Measurements from ENCODE around the gene REST.
"Not testable (repeated sequence)": the region's sequence is repeated elsewhere in the genome, so short reads cannot be mapped to it uniquely, and the experiment has no call there.

REST gene

DNA sequence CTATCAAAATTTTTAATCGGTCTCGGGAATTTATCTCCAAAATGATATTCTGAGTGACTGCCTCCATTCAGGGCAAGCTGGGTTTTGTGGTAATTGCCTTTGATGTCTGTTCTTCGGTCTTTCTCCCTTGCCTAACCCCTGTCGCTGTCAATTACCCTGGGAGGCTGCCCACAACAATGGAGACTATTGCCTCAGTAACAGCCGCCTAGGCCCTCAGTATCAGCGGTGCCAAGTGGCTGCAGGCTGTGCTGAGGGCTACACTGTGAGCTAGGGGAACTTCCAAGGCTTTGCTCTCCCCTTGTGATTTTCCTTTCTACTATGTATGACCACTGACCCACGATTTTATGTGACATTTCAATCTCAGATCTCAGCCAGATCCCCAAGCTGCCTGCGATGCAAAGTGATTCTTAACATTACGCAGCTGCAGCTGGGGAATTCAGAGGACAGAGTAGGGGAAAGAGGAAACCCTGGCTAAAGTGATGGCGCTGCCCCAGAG, 36.3 kb upstream of the REST start:
- TF ChIP-seq, protein P1, sequence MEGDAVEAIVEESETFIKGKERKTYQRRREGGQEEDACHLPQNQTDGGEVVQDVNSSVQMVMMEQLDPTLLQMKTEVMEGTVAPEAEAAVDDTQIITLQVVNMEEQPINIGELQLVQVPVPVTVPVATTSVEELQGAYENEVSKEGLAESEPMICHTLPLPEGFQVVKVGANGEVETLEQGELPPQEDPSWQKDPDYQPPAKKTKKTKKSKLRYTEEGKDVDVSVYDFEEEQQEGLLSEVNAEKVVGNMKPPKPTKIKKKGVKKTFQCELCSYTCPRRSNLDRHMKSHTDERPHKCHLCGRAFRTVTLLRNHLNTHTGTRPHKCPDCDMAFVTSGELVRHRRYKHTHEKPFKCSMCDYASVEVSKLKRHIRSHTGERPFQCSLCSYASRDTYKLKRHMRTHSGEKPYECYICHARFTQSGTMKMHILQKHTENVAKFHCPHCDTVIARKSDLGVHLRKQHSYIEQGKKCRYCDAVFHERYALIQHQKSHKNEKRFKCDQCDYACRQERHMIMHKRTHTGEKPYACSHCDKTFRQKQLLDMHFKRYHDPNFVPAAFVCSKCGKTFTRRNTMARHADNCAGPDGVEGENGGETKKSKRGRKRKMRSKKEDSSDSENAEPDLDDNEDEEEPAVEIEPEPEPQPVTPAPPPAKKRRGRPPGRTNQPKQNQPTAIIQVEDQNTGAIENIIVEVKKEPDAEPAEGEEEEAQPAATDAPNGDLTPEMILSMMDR (IDR thresholded peaks at IDR 0.05; ENCODE audit: low read depth, low read length, missing control alignments), result no peak
- DNase-seq (ENCODE audit: low read depth), result no peak
- H3K4me3 ChIP-seq (ENCODE audit: low read depth, low read length), result no peak overlapping the region

GRCh38 chr4:56874166-56874565, 33.5 kb upstream of the REST start:
- DNase-seq (ENCODE audit: low read depth), result no peak
- TF ChIP-seq, protein P1 (IDR thresholded peaks at IDR 0.05; ENCODE audit: low read depth, low read length, missing control alignments), result no peak
- H3K4me3 ChIP-seq (ENCODE audit: low read depth, low read length), result no peak overlapping the region

DNA sequence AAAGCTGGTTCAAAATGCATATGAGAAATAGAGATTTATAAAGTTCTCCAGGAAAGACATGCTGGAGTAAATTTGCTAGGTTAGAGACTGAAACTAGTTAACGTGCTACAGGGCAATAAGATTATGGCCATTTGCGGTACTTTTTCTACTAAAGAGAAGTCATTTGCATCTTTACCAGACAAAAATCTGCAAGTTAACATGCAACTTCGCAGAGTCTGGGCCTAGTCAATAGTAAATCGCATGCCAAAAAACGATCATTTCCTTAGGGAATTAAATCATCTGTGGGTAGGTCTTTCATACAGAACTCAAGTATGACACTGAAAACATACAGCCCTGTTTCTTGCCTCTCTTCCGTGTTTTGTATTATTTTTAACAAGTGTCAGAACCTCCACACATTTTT, 32.8 kb upstream of the REST start:
- TF ChIP-seq, protein P1 (IDR thresholded peaks at IDR 0.05; ENCODE audit: low read depth, low read length, missing control alignments), result no peak
- H3K4me3 ChIP-seq (ENCODE audit: low read depth, low read length), result no peak overlapping the region
- no peak for DNase-seq (ENCODE audit: low read depth)

- no peak for DNase-seq (ENCODE audit: low read depth)
- TF ChIP-seq, protein P1 (IDR thresholded peaks at IDR 0.05; ENCODE audit: low read depth, low read length, missing control alignments), result no peak
- no peak overlapping the region for H3K4me3 ChIP-seq (ENCODE audit: low read depth, low read length)
These were observed 31.4 kb upstream of the REST start for GRCh38 chr4:56876264-56876663.

GRCh38 chr4:56879996-56880395, 27.7 kb upstream of the REST start:
- H3K4me3 ChIP-seq (ENCODE audit: low read depth, low read length), result no peak overlapping the region
- DNase-seq (ENCODE audit: low read depth), result no peak
- TF ChIP-seq, protein P1 (IDR thresholded peaks at IDR 0.05; ENCODE audit: low read depth, low read length, missing control alignments), result no peak

- DNase-seq (ENCODE audit: low read depth), result no peak
- TF ChIP-seq, protein P1 (IDR thresholded peaks at IDR 0.05; ENCODE audit: low read depth, low read length, missing control alignments), result no peak
These were observed 27.1 kb upstream of the REST start for GRCh38 chr4:56880572-56880971.

GRCh38 chr4:56884511-56884910, 23.2 kb upstream of the REST start:
- not testable (repeated sequence) for H3K4me3 ChIP-seq (ENCODE audit: low read depth, low read length); DNase-seq (ENCODE audit: low read depth)

More at GRCh38 chr4:56880572-56880971, 27.1 kb upstream of the REST start:
- H3K4me3 ChIP-seq (ENCODE audit: low read depth, low read length), result no peak overlapping the region
